ENCODE data around the gene CACNG8.

- no peak for TF ChIP-seq CTCF (IDR thresholded peaks at IDR 0.05)
- TF ChIP-seq POLR2AphosphoS5 (IDR thresholded peaks at IDR 0.05; ENCODE audit: low read depth, low read length), result no peak
- TF ChIP-seq REST (IDR thresholded peaks at IDR 0.05; ENCODE audit: insufficient read depth in 1 of 2, low read depth in 2 of 2, low read length in 1 of 2), result no peak
- TF ChIP-seq SIN3A (IDR thresholded peaks at IDR 0.05; ENCODE audit: borderline replicate concordance, insufficient read depth, low read depth, low read length), result no peak
- TF ChIP-seq TCF7L2 (IDR thresholded peaks at IDR 0.05; ENCODE audit: low read depth, low read length), result no peak
These were observed at the start of gene CACNG8 for GRCh38 chr19:53962887-53963431.

All from Panc1 (cell line).